NCI-H226 (cell line): ENCODE measurements around the gene THSD1.
"Not testable (repeated sequence)": the region's sequence is repeated elsewhere in the genome, so short reads cannot be mapped to it uniquely, and the experiment has no call there.

Experiments used
- DNase-seq: peaks from one replicate; pipeline ENCODE4 v3.0.0-alpha.2; 2015

The THSD1 gene

GRCh38 chr13:52408071-52408658 lies 2.2 kb upstream of the THSD1 start:
- DNase-seq: not testable (repeated sequence)

GRCh38 chr13:52407436-52407835 lies 1.5 kb upstream of the THSD1 start:
- not testable (repeated sequence) for DNase-seq

GRCh38 chr13:52406629-52407028 lies 657 bp upstream of the THSD1 start:
- no peak for DNase-seq

- no peak for DNase-seq
Measured at GRCh38 chr13:52405369-52405766, 604 bp downstream of the THSD1 start.

- no peak for DNase-seq
Measured at GRCh38 chr13:52399708-52400107, 6.3 kb downstream of the THSD1 start.

- DNase-seq: no peak
Measured at GRCh38 chr13:52399046-52399445, 6.9 kb downstream of the THSD1 start.

GRCh38 chr13:52395704-52396103 lies 10.3 kb downstream of the THSD1 start:
- no peak for DNase-seq

GRCh38 chr13:52394586-52394985 lies 11.4 kb downstream of the THSD1 start:
- DNase-seq: no peak

- no peak for DNase-seq
Measured at GRCh38 chr13:52393572-52394357, 12.2 kb downstream of the THSD1 start.

GRCh38 chr13:52387721-52388120 lies 18.3 kb downstream of the THSD1 start:
- no peak for DNase-seq

- DNase-seq: no peak
Measured at GRCh38 chr13:52385870-52386269, 20.1 kb downstream of the THSD1 start.

GRCh38 chr13:52383366-52383765 lies 22.6 kb downstream of the THSD1 start:
- peak; percentile 56 for DNase-seq

- DNase-seq: no peak
Measured at GRCh38 chr13:52378312-52378711, 27.7 kb downstream of the THSD1 start.

GRCh38 chr13:52377898-52378297 lies 28.1 kb downstream of the THSD1 start:
- no peak for DNase-seq

GRCh38 chr13:52374873-52375411 lies 31.0 kb downstream of the THSD1 start:
- DNase-seq: no peak

- no peak for DNase-seq
Measured at GRCh38 chr13:52374389-52374788, 31.6 kb downstream of the THSD1 start.

- DNase-seq: not testable (repeated sequence)
Measured at GRCh38 chr13:52373277-52373676, 32.7 kb downstream of the THSD1 start.

- DNase-seq: peak; percentile 88
Measured at GRCh38 chr13:52371736-52372247, 34.2 kb downstream of the THSD1 start.

- DNase-seq: no peak
Measured at GRCh38 chr13:52366291-52366690, 39.7 kb downstream of the THSD1 start.

GRCh38 chr13:52362169-52362887 lies 43.6 kb downstream of the THSD1 start:
- not testable (repeated sequence) for DNase-seq

- DNase-seq: peak; percentile 60
Measured at GRCh38 chr13:52361225-52361624, 44.7 kb downstream of the THSD1 start.

GRCh38 chr13:52359534-52359933 lies 46.4 kb downstream of the THSD1 start:
- DNase-seq: no peak

- peak; percentile 92 for DNase-seq
Measured at GRCh38 chr13:52356327-52356726, 49.6 kb downstream of the THSD1 start.
